HepG2 (cell line): ENCODE results near the gene ZSWIM8. TPM values are rescaled to one million over a fixed set of nuclear protein-coding genes. Genes with fewer than 3 reads are reported as not detected.

Experiments
- ARHGAP35 ChIP-seq: sonication (generic); formaldehyde crosslinking; IDR thresholded peaks from 2 replicates; pipeline ENCODE4 v1.9.0; 2022; ENCODE audit warnings: mild to moderate bottlenecking, inconsistent platforms, moderate library complexity, missing genetic modification reagents, borderline replicate concordance
- DR1 ChIP-seq: sonication (generic); formaldehyde crosslinking; IDR thresholded peaks from 2 replicates; pipeline ENCODE4 v1.8.0; 2021; ENCODE audit warnings: mild to moderate bottlenecking, missing genetic modification reagents, inconsistent platforms
- FOXK1 ChIP-seq: sonication (generic); formaldehyde crosslinking; IDR thresholded peaks from 2 replicates; pipeline ENCODE4 v1.4.0; 2020; ENCODE audit warnings: low read depth, missing genetic modification reagents, borderline replicate concordance
- HNF4G ChIP-seq, 2 experiments: sonication (generic) in 1 of 2; formaldehyde crosslinking in 1 of 2; IDR thresholded peaks; 2 replicates each; pipeline versions ENCODE4 v1.4.0 to v1.6.1; 2011 to 2020; ENCODE audit warnings: borderline replicate concordance in 2 of 2, low read depth in 2 of 2, mild to moderate bottlenecking in 2 of 2, low read length in 1 of 2, missing genetic modification reagents in 1 of 2, moderate library complexity in 1 of 2
- KDM5A ChIP-seq: fragments of 200-600 bp; sonication (generic); IDR thresholded peaks from 2 replicates; pipeline ENCODE4 v1.7.0; 2018; ENCODE audit warnings: antibody characterized with exemption, mild to moderate bottlenecking, low read length, borderline replicate concordance
- MED8 ChIP-seq: sonication (generic); formaldehyde crosslinking; IDR thresholded peaks from 2 replicates; pipeline ENCODE4 v1.8.1; 2023; ENCODE audit warnings: mild to moderate bottlenecking, missing genetic modification reagents; ENCODE audit not compliant: insufficient replicate concordance
- SALL1 ChIP-seq: sonication (generic); formaldehyde crosslinking; IDR thresholded peaks from 2 replicates; pipeline ENCODE4 v1.8.0; 2022; ENCODE audit warnings: mild to moderate bottlenecking, missing genetic modification reagents
- SOX6 ChIP-seq, 2 experiments: fragments of 450-650 bp in 1 of 2; sonication (generic) in 1 of 2; formaldehyde crosslinking in 1 of 2; IDR thresholded peaks; 2 replicates each; pipeline versions ENCODE4 v1.4.0 to v1.6.1; 2017 to 2020; ENCODE audit warnings: antibody characterized with exemption in 1 of 2, mild to moderate bottlenecking in 1 of 2, missing genetic modification reagents in 1 of 2
- ZHX1 ChIP-seq: sonication (generic); formaldehyde crosslinking; IDR thresholded peaks from 2 replicates; pipeline ENCODE4 v1.8.1; 2022; ENCODE audit warnings: low read depth, mild to moderate bottlenecking, missing genetic modification reagents
- ZNF335 ChIP-seq: sonication (generic); formaldehyde crosslinking; IDR thresholded peaks from 2 replicates; pipeline ENCODE4 v1.4.0; 2020; ENCODE audit warnings: missing genetic modification reagents
- ZNF770 ChIP-seq: sonication (generic); formaldehyde crosslinking; IDR thresholded peaks from 2 replicates; pipeline ENCODE4 v1.5.0; 2020; ENCODE audit warnings: mild to moderate bottlenecking, missing genetic modification reagents
- ZSCAN21 ChIP-seq: sonication (generic); formaldehyde crosslinking; IDR thresholded peaks from 2 replicates; pipeline ENCODE4 v1.8.0; 2022; ENCODE audit warnings: mild to moderate bottlenecking, missing genetic modification reagents, moderate library complexity, borderline replicate concordance
- polyA plus RNA-seq, 8 experiments: library from polyadenylated mRNA; depleted of rRNA in 3 of 8; stranded (reverse) in 7 of 8; unstranded in 1 of 8; fragments of >200 nt; fragmentation: Illumina TruSeq in 4 of 8; extraction: Trizol in 4 of 8; gene quantifications; 2 replicates each; pipeline versions ENCODE4 v1.2.1 to v1.2.3, GENCODE V29; 2011 to 2016; ENCODE audit warnings: low read depth in 4 of 8, missing spikeins in 1 of 8, mixed read lengths in 1 of 8; ENCODE audit not compliant: insufficient read depth in 1 of 8
- total RNA-seq, 5 experiments: library from RNA; depleted of rRNA; stranded (reverse); fragments of >200 nt; fragmentation: Illumina TruSeq; extraction: Trizol; gene quantifications; 2 replicates each; pipeline ENCODE4 v1.2.3, GENCODE V29; 2016; ENCODE audit warnings: low read depth in 1 of 5
- TF ChIP-seq, protein P1 (sequence below): sonication (generic); formaldehyde crosslinking; IDR thresholded peaks from 2 replicates; pipeline ENCODE4 v1.9.0; 2022; ENCODE audit warnings: missing genetic modification reagents, mild to moderate bottlenecking, borderline replicate concordance
- TF ChIP-seq, protein P2 (sequence below): IDR thresholded peaks from 2 replicates; pipeline ENCODE4 v1.6.1; 2018; ENCODE audit warnings: missing genetic modification reagents, mild to moderate bottlenecking, missing compliant biosample characterization

Gene ZSWIM8
- total and polyA plus RNA-seq, 2 of the 13 experiments (the other 11 are each of a cell fraction or from before 2014, with no cell fraction given) = 39.9 to 98.2 TPM

- peak; percentile 59; the same call in 1 of the 2 replicates for TF ChIP-seq ZHX1 (CRISPR knock-in tag)
- 0 out of 2 replicates have a peak, but pooled peaks have one; percentile 52 for TF ChIP-seq ZSCAN21 (CRISPR knock-in tag)
- TF ChIP-seq, protein P1, sequence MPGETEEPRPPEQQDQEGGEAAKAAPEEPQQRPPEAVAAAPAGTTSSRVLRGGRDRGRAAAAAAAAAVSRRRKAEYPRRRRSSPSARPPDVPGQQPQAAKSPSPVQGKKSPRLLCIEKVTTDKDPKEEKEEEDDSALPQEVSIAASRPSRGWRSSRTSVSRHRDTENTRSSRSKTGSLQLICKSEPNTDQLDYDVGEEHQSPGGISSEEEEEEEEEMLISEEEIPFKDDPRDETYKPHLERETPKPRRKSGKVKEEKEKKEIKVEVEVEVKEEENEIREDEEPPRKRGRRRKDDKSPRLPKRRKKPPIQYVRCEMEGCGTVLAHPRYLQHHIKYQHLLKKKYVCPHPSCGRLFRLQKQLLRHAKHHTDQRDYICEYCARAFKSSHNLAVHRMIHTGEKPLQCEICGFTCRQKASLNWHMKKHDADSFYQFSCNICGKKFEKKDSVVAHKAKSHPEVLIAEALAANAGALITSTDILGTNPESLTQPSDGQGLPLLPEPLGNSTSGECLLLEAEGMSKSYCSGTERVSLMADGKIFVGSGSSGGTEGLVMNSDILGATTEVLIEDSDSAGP (CRISPR knock-in tag) = peak; percentile 71; the same call in 1 of the 2 replicates
- TF ChIP-seq SALL1 (CRISPR knock-in tag) = no peak
- TF ChIP-seq, protein P2, sequence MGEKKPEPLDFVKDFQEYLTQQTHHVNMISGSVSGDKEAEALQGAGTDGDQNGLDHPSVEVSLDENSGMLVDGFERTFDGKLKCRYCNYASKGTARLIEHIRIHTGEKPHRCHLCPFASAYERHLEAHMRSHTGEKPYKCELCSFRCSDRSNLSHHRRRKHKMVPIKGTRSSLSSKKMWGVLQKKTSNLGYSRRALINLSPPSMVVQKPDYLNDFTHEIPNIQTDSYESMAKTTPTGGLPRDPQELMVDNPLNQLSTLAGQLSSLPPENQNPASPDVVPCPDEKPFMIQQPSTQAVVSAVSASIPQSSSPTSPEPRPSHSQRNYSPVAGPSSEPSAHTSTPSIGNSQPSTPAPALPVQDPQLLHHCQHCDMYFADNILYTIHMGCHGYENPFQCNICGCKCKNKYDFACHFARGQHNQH (CRISPR knock-in tag) = peak; percentile 38; the same call in 1 of the 2 replicates
- TF ChIP-seq MED8 (CRISPR knock-in tag) = peak; percentile 40
- no peak for TF ChIP-seq SOX6 (IDR thresholded peaks at IDR 0.05)
- peak; percentile 21; the same call in 1 of the 2 replicates for TF ChIP-seq SOX6 (CRISPR knock-in tag; IDR thresholded peaks at IDR 0.05)
- TF ChIP-seq ARHGAP35 (CRISPR knock-in tag) = peak; percentile 12; the same call in 1 of the 2 replicates
- TF ChIP-seq FOXK1 (CRISPR knock-in tag) = 0 out of 2 replicates have a peak, but pooled peaks have one; percentile 20
- TF ChIP-seq KDM5A = 0 out of 2 replicates have a peak, but pooled peaks have one; percentile 18
- 0 out of 2 replicates have a peak, but pooled peaks have one; percentile 42 for TF ChIP-seq ZNF335
- TF ChIP-seq HNF4G (IDR thresholded peaks at IDR 0.05; ENCODE audit: borderline replicate concordance, low read depth, low read length) = no peak
- TF ChIP-seq HNF4G (CRISPR knock-in tag; IDR thresholded peaks at IDR 0.05; ENCODE audit: borderline replicate concordance, low read depth) = no peak
- peak; percentile 22; the same call in 1 of the 2 replicates for TF ChIP-seq DR1 (CRISPR knock-in tag)
- peak; percentile 60 for TF ChIP-seq ZNF770 (CRISPR knock-in tag)
Measured at GRCh38 chr10:73772281-73773151, 12.9 kb upstream of the ZSWIM8 start (continued).
